Measurements from ENCODE around the gene INO80B. TPM values are rescaled to one million over a fixed set of nuclear protein-coding genes. Genes with fewer than 3 reads are reported as not detected.
"Not testable (repeated sequence)": the region's sequence is repeated elsewhere in the genome, so short reads cannot be mapped to it uniquely, and the experiment has no call there.

Gene INO80B
- total RNA-seq, 1 experiment from 2014 or later = 19.0 TPM

- DNase-seq (ENCODE audit: low read depth) = no peak
Measured at GRCh38 chr2:74447230-74447999, 7.5 kb upstream of the INO80B start.

GRCh38 chr2:74448771-74449170 is 6.1 kb upstream of the INO80B start:
- DNase-seq (ENCODE audit: low read depth) = no peak

GRCh38 chr2:74450570-74451190 is 4.2 kb upstream of the INO80B start:
- no peak for DNase-seq (ENCODE audit: low read depth)

GRCh38 chr2:74457129-74457548 is 2.3 kb downstream of the INO80B start:
- DNase-seq (ENCODE audit: low read depth) = no peak

- DNase-seq (ENCODE audit: low read depth) = no peak
Measured at GRCh38 chr2:74457549-74458131, 2.8 kb downstream of the INO80B start.

- DNase-seq (ENCODE audit: low read depth) = peak; percentile 100
Measured at GRCh38 chr2:74458132-74458937, 3.4 kb downstream of the INO80B start, which contains the start of gene WBP1. Gene WBP1, plus strand, starts transcription at chr2:74458438. Its CDS starts 165 bp downstream, at chr2:74458603.

- no peak for DNase-seq (ENCODE audit: low read depth)
Measured at GRCh38 chr2:74458938-74459363, 4.1 kb downstream of the INO80B start.

GRCh38 chr2:74459503-74460118 is 4.7 kb downstream of the INO80B start:
- DNase-seq (ENCODE audit: low read depth) = not testable (repeated sequence)

GRCh38 chr2:74460187-74460586 is 5.3 kb downstream of the INO80B start:
- not testable (repeated sequence) for DNase-seq (ENCODE audit: low read depth)

GRCh38 chr2:74461187-74462053 is 6.5 kb downstream of the INO80B start:
- no peak for DNase-seq (ENCODE audit: low read depth)

- DNase-seq (ENCODE audit: low read depth) = no peak
Measured at GRCh38 chr2:74462054-74462785, 7.3 kb downstream of the INO80B start.

GRCh38 chr2:74462786-74463105 is 7.9 kb downstream of the INO80B start:
- no peak for DNase-seq (ENCODE audit: low read depth)

- no peak for DNase-seq (ENCODE audit: low read depth)
Measured at GRCh38 chr2:74464406-74464805, 9.5 kb downstream of the INO80B start.

GRCh38 chr2:74470742-74471141 is 15.9 kb downstream of the INO80B start:
- not testable (repeated sequence) for DNase-seq (ENCODE audit: low read depth)

- DNase-seq (ENCODE audit: low read depth) = no peak
Measured at GRCh38 chr2:74471332-74472065, 16.6 kb downstream of the INO80B start.

GRCh38 chr2:74472086-74472944 is 17.4 kb downstream of the INO80B start, which contains the start of gene MRPL53:
Gene MRPL53, minus strand, starts transcription at chr2:74472680. Its CDS starts 20 bp downstream, at chr2:74472660.
- peak; percentile 86 for DNase-seq (ENCODE audit: low read depth)

GRCh38 chr2:74472945-74473258 is 18.0 kb downstream of the INO80B start:
- no peak for DNase-seq (ENCODE audit: low read depth)

- DNase-seq (ENCODE audit: low read depth) = no peak
Measured at GRCh38 chr2:74474481-74474880, 19.6 kb downstream of the INO80B start.

Data from HT1080 (cell line).